Lower leg skin (tissue), 4 donors: ENCODE data around the gene TMEM181. TPM values are rescaled to one million over a fixed set of nuclear protein-coding genes. Genes with fewer than 3 reads are reported as not detected.
"Not testable (repeated sequence)": the region's sequence is repeated elsewhere in the genome, so short reads cannot be mapped to it uniquely, and the experiment has no call there.

ENCODE experiments used
- DNase-seq, 2 donors: peaks; one replicate each; pipeline ENCODE4 v3.0.0-alpha.2; 2019; ENCODE audit warnings: low spot score in 2 of 2
- H3K4me3 ChIP-seq: fragments of 200-600 bp; sonication (generic); 2 replicates; pipeline ENCODE4 v1.5.1; 2017; ENCODE audit warnings: mild to moderate bottlenecking, low read depth; ENCODE audit not compliant: poor library complexity, severe bottlenecking
- POLR2A ChIP-seq, 2 donors: fragments of 450-650 bp; IDR thresholded peaks; one replicate each; pipeline ENCODE4 v1.6.1; 2016 to 2017; ENCODE audit warnings: antibody characterized with exemption in 2 of 2, mild to moderate bottlenecking in 1 of 2, moderate library complexity in 1 of 2
- WGBS, 2 donors: methylation state at CpG; one replicate each; pipeline ENCODE4 v1.1.5; 2018; 5-methylcytosine and 5-hydroxymethylcytosine counted together
- intact Hi-C: fragments of 100-400 bp; cut with DNase I; formaldehyde crosslinking; loops from one replicate; pipeline ENCODE4 v1.15.0; 2023; ENCODE audit warnings: low total_unique reads
- total RNA-seq, 4 donors: library from RNA; depleted of rRNA; stranded (reverse); fragments of >200 nt; gene quantifications; one replicate each; pipeline ENCODE4 v1.1.0, GENCODE V29; 2016
- TF ChIP-seq, protein P1 (sequence below), 3 donors: fragments of 450-650 bp; IDR thresholded peaks; one replicate each; pipeline ENCODE4 v1.5.1; 2016; ENCODE audit warnings: antibody characterized with exemption in 3 of 3, mild to moderate bottlenecking in 3 of 3, moderate library complexity in 2 of 3

The TMEM181 gene
- total RNA-seq, 4 donors from 2014 or later: 12.8 to 20.8 (median 17.2) TPM

DNA sequence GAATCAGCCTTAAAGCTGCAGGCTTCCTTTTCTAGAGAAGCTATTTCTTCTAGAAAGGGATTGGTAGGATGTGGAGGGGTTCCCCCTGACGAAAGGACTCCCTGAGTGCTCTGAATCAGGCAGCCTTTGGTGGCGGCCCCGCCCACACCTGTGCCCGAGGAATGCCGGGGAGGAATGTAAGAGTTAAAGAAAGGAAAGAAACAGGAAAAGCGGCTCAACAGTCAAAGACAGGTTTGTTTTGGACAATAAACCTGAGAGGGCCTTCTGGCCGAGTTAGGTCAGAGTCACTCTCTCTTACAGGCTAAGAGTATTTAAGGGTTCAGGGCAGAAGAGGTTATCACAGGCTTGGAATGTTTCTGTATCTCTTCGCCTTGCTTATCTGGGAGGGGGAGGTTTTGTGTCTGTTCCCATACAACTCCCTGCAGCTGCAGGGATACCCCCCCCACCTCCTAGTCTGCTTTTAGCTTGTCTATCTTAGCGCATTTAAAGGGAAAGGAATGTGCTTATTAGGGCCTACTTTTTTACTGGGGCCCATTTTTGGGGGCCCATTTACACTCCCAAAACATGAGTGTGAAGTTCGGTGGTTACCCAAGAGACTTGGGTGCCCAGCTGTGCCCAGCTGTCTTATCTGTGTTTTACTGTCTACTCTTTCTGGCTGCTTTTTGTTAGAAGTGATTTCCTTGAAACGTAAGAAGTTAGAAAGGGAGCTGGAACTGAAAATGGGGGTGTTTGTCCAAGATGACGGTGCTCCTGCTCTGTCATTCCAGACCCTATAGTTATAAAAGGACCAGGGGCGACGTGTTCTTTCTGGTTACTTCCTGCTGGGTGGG lies 51.9 kb downstream of the TMEM181 start:
- intact Hi-C loops: no loop called here
- TF ChIP-seq POLR2A (IDR thresholded peaks at IDR 0.05): no peak
- TF ChIP-seq, protein P1, sequence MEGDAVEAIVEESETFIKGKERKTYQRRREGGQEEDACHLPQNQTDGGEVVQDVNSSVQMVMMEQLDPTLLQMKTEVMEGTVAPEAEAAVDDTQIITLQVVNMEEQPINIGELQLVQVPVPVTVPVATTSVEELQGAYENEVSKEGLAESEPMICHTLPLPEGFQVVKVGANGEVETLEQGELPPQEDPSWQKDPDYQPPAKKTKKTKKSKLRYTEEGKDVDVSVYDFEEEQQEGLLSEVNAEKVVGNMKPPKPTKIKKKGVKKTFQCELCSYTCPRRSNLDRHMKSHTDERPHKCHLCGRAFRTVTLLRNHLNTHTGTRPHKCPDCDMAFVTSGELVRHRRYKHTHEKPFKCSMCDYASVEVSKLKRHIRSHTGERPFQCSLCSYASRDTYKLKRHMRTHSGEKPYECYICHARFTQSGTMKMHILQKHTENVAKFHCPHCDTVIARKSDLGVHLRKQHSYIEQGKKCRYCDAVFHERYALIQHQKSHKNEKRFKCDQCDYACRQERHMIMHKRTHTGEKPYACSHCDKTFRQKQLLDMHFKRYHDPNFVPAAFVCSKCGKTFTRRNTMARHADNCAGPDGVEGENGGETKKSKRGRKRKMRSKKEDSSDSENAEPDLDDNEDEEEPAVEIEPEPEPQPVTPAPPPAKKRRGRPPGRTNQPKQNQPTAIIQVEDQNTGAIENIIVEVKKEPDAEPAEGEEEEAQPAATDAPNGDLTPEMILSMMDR (IDR thresholded peaks at IDR 0.05): no peak
- 84 to 87% methylated on average over 14 of the region's 14 CpGs for WGBS, 2 donors
- no peak for DNase-seq
- no peak overlapping the region for H3K4me3 ChIP-seq

GRCh38 chr6:158614606-158615005 lies 54.7 kb downstream of the TMEM181 start:
- H3K4me3 ChIP-seq, intact Hi-C loops, DNase-seq: not testable (repeated sequence)
- 94 to 97% methylated on average over 3 of the region's 3 CpGs for WGBS, 2 donors

GRCh38 chr6:158618289-158618688 lies 58.4 kb downstream of the TMEM181 start:
- intact Hi-C loops, H3K4me3 ChIP-seq, DNase-seq: not testable (repeated sequence)
- WGBS, 2 donors: 91 to 96% methylated on average over 3 of the region's 3 CpGs

DNA sequence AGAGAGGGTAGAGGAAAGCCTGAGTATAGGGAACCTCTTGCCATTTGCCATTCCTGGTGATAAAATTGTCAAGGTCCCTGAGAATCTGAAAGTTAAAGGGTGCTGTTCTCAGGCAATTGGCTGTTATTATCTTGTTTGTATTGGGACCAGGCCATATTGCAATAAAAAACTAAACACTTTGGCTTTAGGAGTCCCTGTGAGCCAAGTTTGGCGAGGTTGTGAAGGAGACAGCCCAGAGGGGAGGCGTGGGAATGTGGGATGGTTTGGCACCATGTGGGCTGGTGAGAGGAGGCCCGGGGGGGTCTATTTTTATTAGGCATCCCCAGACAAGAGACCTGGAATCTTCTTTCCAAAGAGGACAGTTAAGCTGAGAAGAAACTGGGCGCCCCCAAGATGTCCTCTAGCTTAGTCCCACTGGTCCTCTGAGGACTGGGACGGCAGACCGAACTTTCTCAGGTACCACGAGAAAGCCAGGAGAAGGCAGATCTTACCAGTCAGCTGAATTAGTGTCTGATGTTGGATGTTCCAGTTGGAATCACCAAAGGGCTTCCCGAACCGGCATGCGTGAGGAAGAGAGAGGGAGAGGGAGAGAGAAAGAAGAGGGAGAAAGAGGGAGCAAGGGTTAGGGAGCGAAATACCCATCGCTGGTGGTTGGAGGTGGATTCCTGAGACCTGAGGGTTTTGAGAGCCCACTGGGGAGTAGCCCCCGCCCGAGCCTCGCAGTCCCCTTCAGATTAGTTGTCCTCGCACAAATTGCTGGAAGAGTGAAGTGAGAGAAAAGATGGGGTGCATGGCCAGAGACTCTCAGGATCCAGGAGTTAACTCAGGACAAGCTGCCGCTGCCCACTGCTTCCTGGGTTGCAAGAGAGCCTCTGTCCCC lies 60.3 kb downstream of the TMEM181 start:
- no peak overlapping the region for H3K4me3 ChIP-seq
- peak in 1 of 2 donors; percentile 63 for DNase-seq
- 86 to 89% methylated on average over 17 of the region's 17 CpGs for WGBS, 2 donors
- TF ChIP-seq, protein P1 (IDR thresholded peaks at IDR 0.05): no peak
- TF ChIP-seq POLR2A (IDR thresholded peaks at IDR 0.05): no peak
- intact Hi-C loops: no loop called here

- H3K4me3 ChIP-seq: no peak overlapping the region
- intact Hi-C loops: no loop called here
- peak in 1 of 2 donors; percentile 81 for DNase-seq
- WGBS, 2 donors: 83 to 87% methylated on average over 12 to 13 of the region's 13 CpGs
- TF ChIP-seq POLR2A (IDR thresholded peaks at IDR 0.05): no peak
- TF ChIP-seq, protein P1 (IDR thresholded peaks at IDR 0.05): no peak
Observed at GRCh38 chr6:158620963-158621693, 61.2 kb downstream of the TMEM181 start.

GRCh38 chr6:158621694-158622544 lies 62.0 kb downstream of the TMEM181 start:
- TF ChIP-seq, protein P1 (IDR thresholded peaks at IDR 0.05): no peak
- TF ChIP-seq POLR2A (IDR thresholded peaks at IDR 0.05): no peak
- intact Hi-C loops: no loop called here
- WGBS, 2 donors: 86 to 89% methylated on average over 21 to 25 of the region's 25 CpGs
- H3K4me3 ChIP-seq: no peak overlapping the region
- DNase-seq: no peak
